NK-92 treated with Interleukin-12 subunit alpha and Interleukin-12 subunit beta, amount 100 ng/mL, for 24 hours (cell line): ENCODE results near the gene NAA80.
"Not testable (repeated sequence)": the region's sequence is repeated elsewhere in the genome, so short reads cannot be mapped to it uniquely, and the experiment has no call there.

Experiments used
- DNase-seq: peaks from one replicate; lab custom pipeline; 2025; lab: John Stamatoyannopoulos, UW

NAA80 gene

GRCh38 chr3:50290161-50290641 is 9.0 kb downstream of the NAA80 start:
- DNase-seq = no peak

- DNase-seq = no peak
Measured at GRCh38 chr3:50289130-50289529, 10.1 kb downstream of the NAA80 start.

GRCh38 chr3:50288387-50289007 is 10.7 kb downstream of the NAA80 start:
- DNase-seq = no peak

GRCh38 chr3:50287262-50287661 is 11.9 kb downstream of the NAA80 start:
- no peak for DNase-seq

GRCh38 chr3:50286322-50287227 is 12.6 kb downstream of the NAA80 start:
- no peak for DNase-seq

GRCh38 chr3:50284121-50284520 is 15.1 kb downstream of the NAA80 start:
- DNase-seq = not testable (repeated sequence)

GRCh38 chr3:50279255-50280016 is 19.8 kb downstream of the NAA80 start:
- DNase-seq = no peak

GRCh38 chr3:50278880-50279224 is 20.4 kb downstream of the NAA80 start, which contains the start of gene LSMEM2:
TSS of gene LSMEM2 (plus strand) at chr3:50279087. CDS start at chr3:50279114, 27 bp downstream.
- DNase-seq = no peak

- DNase-seq = no peak
Measured at GRCh38 chr3:50278123-50278879, 20.9 kb downstream of the NAA80 start.

GRCh38 chr3:50276762-50277101 is 22.5 kb downstream of the NAA80 start:
- no peak for DNase-seq

- no peak for DNase-seq
Measured at GRCh38 chr3:50275996-50276761, 23.0 kb downstream of the NAA80 start.

- DNase-seq = no peak
Measured at GRCh38 chr3:50275141-50275995, 23.8 kb downstream of the NAA80 start.

GRCh38 chr3:50274371-50275104 is 24.7 kb downstream of the NAA80 start:
- no peak for DNase-seq

- DNase-seq = no peak
Measured at GRCh38 chr3:50273689-50274065, 25.5 kb downstream of the NAA80 start.

GRCh38 chr3:50272911-50273688 is 26.1 kb downstream of the NAA80 start:
- DNase-seq = peak; percentile 63

- not testable (repeated sequence) for DNase-seq
Measured at GRCh38 chr3:50272538-50272910, 26.7 kb downstream of the NAA80 start.

- no peak for DNase-seq
Measured at GRCh38 chr3:50271314-50271936, 27.8 kb downstream of the NAA80 start.
